ENCODE data around the gene ING2.

ING2 gene

DNA sequence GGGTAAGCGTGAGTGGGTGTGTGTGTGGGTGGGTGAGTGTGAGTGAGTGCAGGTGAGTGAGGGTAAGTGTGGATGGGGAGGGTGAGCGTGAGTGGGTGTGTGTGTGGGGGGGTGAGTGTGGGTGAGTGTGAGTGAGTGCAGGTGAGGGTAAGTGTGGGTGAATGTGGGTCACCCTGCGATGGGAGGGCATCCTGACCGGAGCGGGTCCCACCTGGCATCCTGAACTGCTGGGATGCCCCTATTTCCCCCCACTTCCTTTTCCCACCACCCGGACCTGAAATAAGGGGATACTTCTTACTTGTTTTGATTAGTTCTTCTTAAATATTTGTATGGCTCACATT is 49.5 kb downstream of the ING2 start:
- peaks cover 23% of the 10 kb centered on the region for H3K4me1 Mint-ChIP-seq
- H3K4me3 Mint-ChIP-seq: no peak overlapping the region
- TF ChIP-seq, protein P1, sequence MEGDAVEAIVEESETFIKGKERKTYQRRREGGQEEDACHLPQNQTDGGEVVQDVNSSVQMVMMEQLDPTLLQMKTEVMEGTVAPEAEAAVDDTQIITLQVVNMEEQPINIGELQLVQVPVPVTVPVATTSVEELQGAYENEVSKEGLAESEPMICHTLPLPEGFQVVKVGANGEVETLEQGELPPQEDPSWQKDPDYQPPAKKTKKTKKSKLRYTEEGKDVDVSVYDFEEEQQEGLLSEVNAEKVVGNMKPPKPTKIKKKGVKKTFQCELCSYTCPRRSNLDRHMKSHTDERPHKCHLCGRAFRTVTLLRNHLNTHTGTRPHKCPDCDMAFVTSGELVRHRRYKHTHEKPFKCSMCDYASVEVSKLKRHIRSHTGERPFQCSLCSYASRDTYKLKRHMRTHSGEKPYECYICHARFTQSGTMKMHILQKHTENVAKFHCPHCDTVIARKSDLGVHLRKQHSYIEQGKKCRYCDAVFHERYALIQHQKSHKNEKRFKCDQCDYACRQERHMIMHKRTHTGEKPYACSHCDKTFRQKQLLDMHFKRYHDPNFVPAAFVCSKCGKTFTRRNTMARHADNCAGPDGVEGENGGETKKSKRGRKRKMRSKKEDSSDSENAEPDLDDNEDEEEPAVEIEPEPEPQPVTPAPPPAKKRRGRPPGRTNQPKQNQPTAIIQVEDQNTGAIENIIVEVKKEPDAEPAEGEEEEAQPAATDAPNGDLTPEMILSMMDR (IDR thresholded peaks at IDR 0.05): no peak
- no peak overlapping the region for H3K27ac Mint-ChIP-seq
- no peaks in the 10 kb centered on the region for H3K36me3 Mint-ChIP-seq (ENCODE audit: low read depth)
- H3K27me3 Mint-ChIP-seq (ENCODE audit: low read depth, poor library complexity): peaks cover 4% of the 10 kb centered on the region
- DNase-seq: no peak
- peaks cover 11% of the 10 kb centered on the region for H3K9me3 Mint-ChIP-seq

DNA sequence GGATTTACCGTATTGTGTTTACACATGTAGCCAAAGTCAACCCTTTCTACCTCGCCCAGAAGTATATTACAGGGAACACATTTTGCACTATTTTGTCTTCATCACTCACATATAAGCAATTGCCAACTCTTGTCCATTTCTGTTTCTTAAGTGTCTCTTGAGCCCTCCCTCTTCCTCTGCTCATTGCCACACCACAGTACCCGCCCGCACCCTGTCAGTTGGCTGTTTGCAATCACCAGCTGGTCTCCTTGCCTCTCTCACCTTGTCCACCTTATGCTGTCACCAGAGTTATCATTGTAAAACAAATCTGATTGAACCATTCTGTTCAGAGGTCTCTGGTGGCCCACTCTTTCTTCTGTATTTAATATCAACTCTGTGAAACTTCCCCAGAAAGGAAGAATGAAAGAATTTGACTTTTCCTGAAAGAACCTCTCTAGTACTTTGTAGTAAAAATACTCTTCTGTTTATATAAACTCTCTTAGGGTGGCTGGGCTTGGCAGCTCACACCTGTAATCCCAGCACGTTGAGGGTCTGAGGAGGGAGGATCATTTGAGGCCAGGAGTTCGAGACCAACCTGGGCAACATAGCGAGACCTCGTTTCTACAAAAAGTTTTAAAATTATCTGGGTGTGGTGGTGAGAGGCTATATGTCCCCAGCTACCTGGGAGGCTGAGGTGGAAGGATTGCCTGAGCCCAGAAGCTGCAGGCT is 50.2 kb downstream of the ING2 start:
- H3K4me3 Mint-ChIP-seq: no peak overlapping the region
- peaks cover 4% of the 10 kb centered on the region for H3K27me3 Mint-ChIP-seq (ENCODE audit: low read depth, poor library complexity)
- H3K27ac Mint-ChIP-seq: no peak overlapping the region
- no peak for DNase-seq
- peaks cover 11% of the 10 kb centered on the region for H3K9me3 Mint-ChIP-seq
- no peaks in the 10 kb centered on the region for H3K36me3 Mint-ChIP-seq (ENCODE audit: low read depth)
- H3K4me1 Mint-ChIP-seq: peaks cover 23% of the 10 kb centered on the region
- TF ChIP-seq, protein P1 (IDR thresholded peaks at IDR 0.05): no peak

DNA sequence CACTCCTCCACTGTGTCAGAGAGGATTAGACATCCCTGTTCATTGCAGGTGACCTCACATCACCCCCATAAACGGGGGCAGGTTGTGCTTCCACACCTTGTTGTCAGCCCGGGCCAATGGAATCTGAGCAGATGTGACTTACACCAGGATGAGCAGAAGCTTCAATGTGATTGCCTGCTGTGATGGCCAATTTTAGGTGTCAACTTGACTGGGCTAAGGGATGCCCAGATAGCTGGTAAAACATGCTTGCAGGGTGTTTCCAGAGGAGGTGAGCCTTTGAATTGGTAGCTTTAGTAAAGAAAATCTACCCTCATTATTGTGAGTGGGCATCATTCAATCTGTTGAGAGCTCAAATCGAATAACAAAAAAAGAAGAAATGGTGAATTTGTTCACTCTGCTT is 52.1 kb downstream of the ING2 start:
- TF ChIP-seq, protein P1 (IDR thresholded peaks at IDR 0.05): no peak
- DNase-seq: no peak
- peaks cover 12% of the 10 kb centered on the region for H3K4me1 Mint-ChIP-seq
- H3K9me3 Mint-ChIP-seq: peaks cover 8% of the 10 kb centered on the region
- H3K4me3 Mint-ChIP-seq: no peak overlapping the region
- H3K36me3 Mint-ChIP-seq (ENCODE audit: low read depth): no peaks in the 10 kb centered on the region
- H3K27ac Mint-ChIP-seq: no peak overlapping the region
- peaks cover 13% of the 10 kb centered on the region for H3K27me3 Mint-ChIP-seq (ENCODE audit: low read depth, poor library complexity)

DNA sequence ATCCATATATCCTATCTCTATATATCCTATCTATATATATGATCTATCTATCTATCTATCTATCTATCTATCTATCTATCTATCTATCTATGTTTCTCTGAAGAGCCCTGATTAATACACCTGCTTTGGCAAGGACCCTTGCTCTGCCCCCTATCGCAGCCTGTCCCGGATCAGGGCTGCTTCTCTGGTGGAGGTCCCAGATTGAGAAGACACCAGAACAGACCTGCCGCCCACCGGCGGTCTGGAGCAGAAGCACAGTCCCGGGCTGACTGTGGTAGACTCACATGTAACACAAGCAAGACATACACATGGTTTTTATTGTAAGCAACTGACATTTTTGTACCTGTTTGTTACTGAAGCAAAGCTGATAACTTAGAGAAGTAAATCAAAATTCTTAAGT is 52.8 kb downstream of the ING2 start:
- H3K9me3 Mint-ChIP-seq: peaks cover 3% of the 10 kb centered on the region
- peaks cover 9% of the 10 kb centered on the region for H3K4me1 Mint-ChIP-seq
- H3K27ac Mint-ChIP-seq: no peak overlapping the region
- DNase-seq: no peak
- H3K4me3 Mint-ChIP-seq: no peak overlapping the region
- no peaks in the 10 kb centered on the region for H3K36me3 Mint-ChIP-seq (ENCODE audit: low read depth)
- TF ChIP-seq, protein P1 (IDR thresholded peaks at IDR 0.05): no peak
- H3K27me3 Mint-ChIP-seq (ENCODE audit: low read depth, poor library complexity): peaks cover 13% of the 10 kb centered on the region

DNA sequence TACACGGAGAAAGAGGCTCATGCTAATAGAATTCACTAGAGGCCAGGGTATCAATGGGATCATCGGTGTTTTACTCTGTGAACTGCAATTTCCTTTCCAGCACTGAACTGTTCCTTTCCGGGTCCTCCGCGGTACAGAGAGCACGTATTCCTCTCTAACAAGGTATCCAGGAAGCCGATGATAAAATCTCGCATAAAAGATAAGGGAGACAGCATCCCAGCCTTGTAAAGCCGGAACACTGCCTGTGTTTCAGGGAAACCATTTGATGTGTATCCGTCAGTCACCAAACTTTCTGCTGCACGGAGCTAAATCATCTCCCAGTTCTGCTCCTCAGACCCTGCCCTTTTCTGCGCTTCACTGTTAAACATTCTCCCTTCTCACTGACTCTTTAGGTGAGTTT is 54.0 kb downstream of the ING2 start:
- Mint-ChIP-seq H3K4me3 (no peak overlapping the region), H3K9me3 (no peaks in the 10 kb centered on the region), H3K27ac (no peak overlapping the region), H3K4me1 (peaks cover 7% of the 10 kb centered on the region), H3K36me3 (ENCODE audit: low read depth) (no peaks in the 10 kb centered on the region), H3K27me3 (ENCODE audit: low read depth, poor library complexity) (peaks cover 13% of the 10 kb centered on the region)
- DNase-seq: no peak
- TF ChIP-seq, protein P1 (IDR thresholded peaks at IDR 0.05): no peak

DNA sequence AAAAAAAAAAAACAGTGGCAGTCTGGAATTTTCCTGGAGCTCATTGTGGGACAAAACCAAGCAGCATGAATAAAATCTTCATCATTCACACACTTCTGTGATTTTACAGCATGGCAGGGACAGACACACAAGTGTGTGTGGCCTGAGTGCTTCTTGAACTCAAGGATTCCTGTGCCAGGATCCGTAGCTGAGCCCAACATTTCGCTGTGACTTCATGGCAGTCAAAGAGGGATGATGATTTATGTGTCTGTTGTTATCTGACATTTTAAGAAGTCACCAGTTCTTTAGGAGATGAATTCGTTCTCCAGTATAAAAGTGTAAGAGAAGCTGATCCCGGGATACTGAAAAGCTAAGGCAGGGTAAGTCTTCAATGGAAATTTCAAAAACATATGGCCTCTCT is 57.0 kb downstream of the ING2 start:
- Mint-ChIP-seq H3K27me3 (ENCODE audit: low read depth, poor library complexity) (peaks cover 17% of the 10 kb centered on the region), H3K9me3 (no peaks in the 10 kb centered on the region), H3K4me3 (no peak overlapping the region), H3K27ac (no peak overlapping the region), H3K36me3 (ENCODE audit: low read depth) (no peaks in the 10 kb centered on the region), H3K4me1 (peaks cover 7% of the 10 kb centered on the region)
- TF ChIP-seq, protein P1 (IDR thresholded peaks at IDR 0.05): no peak
- no peak for DNase-seq
